ENCODE results near the gene EFCAB12.

- no peak for TF ChIP-seq POLR2A (IDR thresholded peaks at IDR 0.05; ENCODE audit: low read depth, low read length)
- TF ChIP-seq CTCF (IDR thresholded peaks at IDR 0.05; ENCODE audit: extremely low read depth in 1 of 2, insufficient read depth in 1 of 2, low read depth in 1 of 2, low read length in 2 of 2): no peak
- no peak for TF ChIP-seq MYC (IDR thresholded peaks at IDR 0.05; ENCODE audit: low read depth, low read length)
- TF ChIP-seq POLR2AphosphoS5 (IDR thresholded peaks at IDR 0.05; ENCODE audit: insufficient read depth, low read depth, low read length): no peak
Measured at GRCh38 chr3:129393271-129393670, 35.2 kb downstream of the EFCAB12 start.

All from endothelial cell of umbilical vein (primary cell).